GM18507 (cell line): ENCODE measurements around the gene FAM210A.

Source experiments
- DNase-seq: peaks from one replicate; pipeline ENCODE4 v3.0.0; 2011; ENCODE audit warnings: low read depth; ENCODE audit not compliant: insufficient read length; ENCODE audit errors: extremely low spot score
- FAIRE-seq: peaks from 2 replicates; lab custom pipeline; 2011; peaks lifted over from hg19 to GRCh38; lab: Jason Lieb, UNC

The FAM210A gene

GRCh38 chr18:13613591-13614501 is 112.5 kb downstream of the FAM210A start:
- FAIRE-seq: no peak
- DNase-seq: no peak
